Endometrial microvascular endothelial cells (primary cell): ENCODE data around the gene UGT1A9. TPM values are rescaled to one million over a fixed set of nuclear protein-coding genes. Genes with fewer than 3 reads are reported as not detected.

Experiments used
- in situ Hi-C: cut with HindIII; loops from 2 replicates; pipeline ENCODE4 v1.10.0; 2017; ENCODE audit warnings: low sequenced_read_pairs, low pct_unique_long_range_greater_than_20kb; ENCODE audit errors: inconsistent ontology term
- total RNA-seq: library from RNA; depleted of rRNA; stranded (reverse); fragments of >200 nt; gene quantifications from one replicate; pipeline ENCODE4 v1.2.3, GENCODE V29; 2015; ENCODE audit errors: inconsistent ontology term

UGT1A9 gene
- total RNA-seq, 1 donor from 2014 or later, result not detected

GRCh38 chr2:233821709-233822100 lies 150.0 kb downstream of the UGT1A9 start:
- in situ Hi-C loops, result no loop called here

GRCh38 chr2:233822101-233822771 lies 150.5 kb downstream of the UGT1A9 start:
- in situ Hi-C loops, result no loop called here

Other genes with a start within 250 kb of the UGT1A9 start
- gene USP40, start 105.1 kb upstream of the UGT1A9 start, total RNA-seq, result 22.3 TPM
- not detected for gene UGT1A8, start 54.3 kb upstream of the UGT1A9 start, total RNA-seq
- not detected for gene UGT1A10, start 35.5 kb upstream of the UGT1A9 start, total RNA-seq
- gene UGT1A7, start 10.0 kb downstream of the UGT1A9 start, total RNA-seq, result not detected
- not detected for gene UGT1A6, start 21.0 kb downstream of the UGT1A9 start, total RNA-seq
- gene UGT1A5, start 41.0 kb downstream of the UGT1A9 start, total RNA-seq, result not detected
- gene UGT1A4, start 46.8 kb downstream of the UGT1A9 start, total RNA-seq, result not detected
- not detected for gene UGT1A3, start 57.1 kb downstream of the UGT1A9 start, total RNA-seq
- gene UGT1A1, start 88.4 kb downstream of the UGT1A9 start, total RNA-seq, result not detected
- gene MROH2A, start 106.4 kb downstream of the UGT1A9 start, total RNA-seq, result not detected
- 69.5 TPM for gene HJURP, start 182.6 kb downstream of the UGT1A9 start, total RNA-seq
- gene TRPM8, start 245.5 kb downstream of the UGT1A9 start, total RNA-seq, result not detected